ENCODE measurements around the gene SLC9A3. TPM values are rescaled to one million over a fixed set of nuclear protein-coding genes. Genes with fewer than 3 reads are reported as not detected.

The SLC9A3 gene
- total and polyA plus RNA-seq, 2 of the 13 experiments (the other 11 are each of a cell fraction or from before 2014, with no cell fraction given) = 1.5 to 1.8 TPM

GRCh38 chr5:571791-572190 is 47.5 kb upstream of the SLC9A3 start:
- WGBS (ENCODE audit: low lambda C conversion rate) = 28% methylated on average over 4 of the region's 13 CpGs
- Histone ChIP-seq H3K9ac (ENCODE audit: insufficient read depth, low read depth, low read length) (no peak overlapping the region), H3K4me2 (ENCODE audit: low read depth, low read length) (no peak overlapping the region), H3K9me3 (ENCODE audit: low read length) (no peaks in the 10 kb centered on the region), H3K36me3 (replicated peaks in 1 of 2; ENCODE audit: control insufficient read depth in 1 of 2, insufficient read depth in 2 of 2, low read length in 2 of 2) (no peaks in the 10 kb centered on the region), H4K20me1 (ENCODE audit: insufficient read depth, low read length) (no peaks in the 10 kb centered on the region), H3K27ac (ENCODE audit: extremely low read length, insufficient read depth, low read length) (no peak overlapping the region), H3K4me3 (replicated peaks in 1 of 3; ENCODE audit: insufficient read depth in 1 of 3, low read depth in 2 of 3, low read length in 3 of 3) (no peak overlapping the region), H3K4me1 (ENCODE audit: insufficient read depth, low read length) (no peaks in the 10 kb centered on the region), H3K79me2 (ENCODE audit: insufficient read depth, low read length) (no peaks in the 10 kb centered on the region), H3K27me3 (ENCODE audit: control insufficient read depth in 1 of 2, insufficient read depth in 2 of 2, low read length in 2 of 2) (peaks cover 9 to 78% of the 10 kb centered on the region in 2 experiments), H2AFZ (ENCODE audit: low read length) (no peak overlapping the region)
- no TSS peak for BruUV-seq (replicated peaks)
- DNase-seq (ENCODE audit: low spot score) (no peak), ATAC-seq (no peak), FAIRE-seq (no peak)
- in situ Hi-C loops (cut with HindIII; ENCODE audit: extremely low pct_ligation_motif_present, low pct_unique_long_range_greater_than_20kb) = no loop called here
- CTCF ChIA-PET (ENCODE audit: low intra/inter-chr PET ratio, low total read pairs) = no interaction called here
- no peak for TF ChIP-seq POLR2G (IDR thresholded peaks at IDR 0.05; ENCODE audit: low read depth, low read length)
- TF ChIP-seq NONO (IDR thresholded peaks at IDR 0.05) = no peak
- no peak for TF ChIP-seq NONO (CRISPR knock-in tag; conservative IDR thresholded peaks at IDR 0.05)
- TF ChIP-seq ZNF510 (CRISPR knock-in tag; IDR thresholded peaks at IDR 0.05; ENCODE audit: low read depth) = no peak
- TF ChIP-seq ZNF550 (CRISPR knock-in tag; IDR thresholded peaks at IDR 0.05; ENCODE audit: borderline replicate concordance) = no peak
- no peak for TF ChIP-seq PCBP2 (optimal IDR thresholded peaks at IDR 0.05; ENCODE audit: low read depth, low read length, poor library complexity, severe bottlenecking)
- no peak for TF ChIP-seq PAF1 (CRISPR knock-in tag; IDR thresholded peaks at IDR 0.05)
- no peak for TF ChIP-seq ZNF230 (CRISPR knock-in tag; IDR thresholded peaks at IDR 0.05)
- intact Hi-C loops (cut with micrococcal nuclease; ENCODE audit: unreplicated experiment) = no loop called here
- POLR2A ChIA-PET = no interaction called here

DNA sequence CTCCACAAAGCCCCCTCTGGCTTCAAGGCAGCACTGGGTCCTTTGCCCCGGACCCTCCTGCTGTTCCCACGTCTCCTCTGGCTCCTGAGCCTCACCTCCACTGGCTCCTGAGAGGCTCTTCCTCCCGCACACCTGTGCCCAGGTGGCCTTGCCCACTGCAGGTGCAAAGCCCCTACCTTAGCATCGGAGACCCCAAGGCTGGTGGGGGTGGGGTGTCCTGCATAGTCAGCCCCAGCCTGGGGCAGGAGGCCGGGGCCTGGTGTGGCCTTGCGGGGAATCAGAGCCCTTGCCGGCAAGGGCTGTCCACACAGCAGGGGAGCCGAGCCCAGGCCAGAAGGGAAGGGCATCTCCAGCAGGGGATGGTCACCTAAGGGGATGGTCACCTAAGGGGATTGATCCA is 46.6 kb upstream of the SLC9A3 start:
- H3K4me1 ChIP-seq (ENCODE audit: insufficient read depth, low read length) = no peaks in the 10 kb centered on the region
- in situ Hi-C loops (cut with HindIII; ENCODE audit: extremely low pct_ligation_motif_present, low pct_unique_long_range_greater_than_20kb) (no loop called here), intact Hi-C loops (cut with micrococcal nuclease; ENCODE audit: unreplicated experiment) (no loop called here)
- no peak overlapping the region for H3K4me3 ChIP-seq (replicated peaks in 1 of 3; ENCODE audit: insufficient read depth in 1 of 3, low read depth in 2 of 3, low read length in 3 of 3)
- H2AFZ ChIP-seq (ENCODE audit: low read length) = no peak overlapping the region
- ChIA-PET POLR2A (no interaction called here), CTCF (ENCODE audit: low intra/inter-chr PET ratio, low total read pairs) (no interaction called here)
- H3K36me3 ChIP-seq (replicated peaks in 1 of 2; ENCODE audit: control insufficient read depth in 1 of 2, insufficient read depth in 2 of 2, low read length in 2 of 2) = no peaks in the 10 kb centered on the region
- no peaks in the 10 kb centered on the region for H4K20me1 ChIP-seq (ENCODE audit: insufficient read depth, low read length)
- DNase-seq (ENCODE audit: low spot score) (no peak), ATAC-seq (no peak), FAIRE-seq (no peak)
- no TSS peak for BruUV-seq (replicated peaks)
- WGBS (ENCODE audit: low lambda C conversion rate) = 8% methylated on average over 2 of the region's 8 CpGs
- no peak overlapping the region for H3K9ac ChIP-seq (ENCODE audit: insufficient read depth, low read depth, low read length)
- no peak overlapping the region for H3K27ac ChIP-seq (ENCODE audit: extremely low read length, insufficient read depth, low read length)
- no peaks in the 10 kb centered on the region for H3K79me2 ChIP-seq (ENCODE audit: insufficient read depth, low read length)
- peaks cover 10 to 82% of the 10 kb centered on the region in 2 experiments for H3K27me3 ChIP-seq (ENCODE audit: control insufficient read depth in 1 of 2, insufficient read depth in 2 of 2, low read length in 2 of 2)
- no peaks in the 10 kb centered on the region for H3K9me3 ChIP-seq (ENCODE audit: low read length)
- TF ChIP-seq MEIS1 (CRISPR knock-in tag; IDR thresholded peaks at IDR 0.05; ENCODE audit: borderline replicate concordance) = no peak
- TF ChIP-seq MAZ (IDR thresholded peaks at IDR 0.05; ENCODE audit: borderline replicate concordance, low read depth, low read length) = no peak
- TF ChIP-seq MAZ (CRISPR knock-in tag; IDR thresholded peaks at IDR 0.05; ENCODE audit: low read depth) = no peak
- TF ChIP-seq KDM3A (CRISPR knock-in tag; IDR thresholded peaks at IDR 0.05; ENCODE audit: low read depth) = no peak
- TF ChIP-seq ZNF597 (CRISPR knock-in tag; IDR thresholded peaks at IDR 0.05) = no peak
- no peak for TF ChIP-seq RFX3 (CRISPR knock-in tag; IDR thresholded peaks at IDR 0.05)
- no peak for TF ChIP-seq YEATS4 (CRISPR knock-in tag; IDR thresholded peaks at IDR 0.05; ENCODE audit: borderline replicate concordance)
- no peak for TF ChIP-seq TOE1 (CRISPR knock-in tag; IDR thresholded peaks at IDR 0.05)
- TF ChIP-seq HMG20B (CRISPR knock-in tag; conservative IDR thresholded peaks at IDR 0.05) = no peak
- TF ChIP-seq ZNF782 (CRISPR knock-in tag; IDR thresholded peaks at IDR 0.05; ENCODE audit: borderline replicate concordance) = no peak
- TF ChIP-seq HCFC1 (IDR thresholded peaks at IDR 0.05; ENCODE audit: low read depth, low read length) = no peak
- TF ChIP-seq HNF4G (IDR thresholded peaks at IDR 0.05; ENCODE audit: borderline replicate concordance, low read depth, low read length) = no peak
- no peak for TF ChIP-seq HNF4G (CRISPR knock-in tag; IDR thresholded peaks at IDR 0.05; ENCODE audit: borderline replicate concordance, low read depth)
- no peak overlapping the region for H3K4me2 ChIP-seq (ENCODE audit: low read depth, low read length)

Measured in HepG2 (cell line).